CD8-positive, alpha-beta memory T cell (primary cell): ENCODE results near the gene LILRB5. TPM values are rescaled to one million over a fixed set of nuclear protein-coding genes. Genes with fewer than 3 reads are reported as not detected.
"Not testable (repeated sequence)": the region's sequence is repeated elsewhere in the genome, so short reads cannot be mapped to it uniquely, and the experiment has no call there.

Experiments used
- CTCF ChIA-PET: fragments of 350-600 bp; sonication (Branson Sonifier 250); formaldehyde crosslinking; loops from one replicate; lab custom pipeline; 2021; ENCODE audit warnings: antibody characterized with exemption; lab: Charles Lee
- POLR2A ChIA-PET: fragments of 350-600 bp; sonication (Branson Sonifier 250); formaldehyde crosslinking; loops from one replicate; lab custom pipeline; 2021; ENCODE audit warnings: antibody characterized with exemption; lab: Charles Lee
- DNase-seq, 5 donors: peaks; one replicate each; pipeline versions ENCODE4 v3.0.0 to v3.0.0-alpha.2; 2020 to 2022; ENCODE audit warnings: mixed read lengths in 1 of 5
- H3K27ac ChIP-seq: one replicate; pipeline ENCODE4 v1.7.0; 2013; ENCODE audit warnings: low read depth, mild to moderate bottlenecking, low read length, moderate library complexity
- H3K27me3 ChIP-seq: 2 replicates; pipeline ENCODE4 v1.7.0; 2013; ENCODE audit warnings: low read length, mild to moderate bottlenecking; ENCODE audit not compliant: insufficient read depth, poor library complexity, severe bottlenecking
- H3K36me3 ChIP-seq: 2 replicates; pipeline ENCODE4 v1.7.0; 2013; ENCODE audit warnings: mild to moderate bottlenecking, low read length, moderate library complexity; ENCODE audit not compliant: insufficient read depth
- H3K4me1 ChIP-seq: 2 replicates; pipeline ENCODE4 v1.7.0; 2013; ENCODE audit warnings: mild to moderate bottlenecking, low read length, moderate library complexity; ENCODE audit not compliant: insufficient read depth
- H3K4me3 ChIP-seq: 2 replicates; pipeline ENCODE4 v1.7.0; 2013; ENCODE audit warnings: mild to moderate bottlenecking, low read length
- H3K9me3 ChIP-seq: 2 replicates; pipeline ENCODE4 v1.7.0; 2013; ENCODE audit warnings: mild to moderate bottlenecking, low read length
- H3K27ac Mint-ChIP-seq, 8 donors: one replicate each; pipeline ENCODE4 v1.8.0; 2020 to 2021; ENCODE audit warnings: mixed read lengths in 8 of 8, mild to moderate bottlenecking in 6 of 8, inconsistent platforms in 3 of 8, moderate library complexity in 3 of 8
- H3K27me3 Mint-ChIP-seq, 2 donors: one replicate each; pipeline ENCODE4 v1.8.0; 2020 to 2021; ENCODE audit warnings: mixed read lengths in 2 of 2, mild to moderate bottlenecking in 1 of 2, moderate library complexity in 1 of 2
- H3K36me3 Mint-ChIP-seq, 3 donors: one replicate each; pipeline ENCODE4 v1.8.0; 2020 to 2021; ENCODE audit warnings: mixed read lengths in 3 of 3, inconsistent platforms in 1 of 3, mild to moderate bottlenecking in 1 of 3
- H3K4me1 Mint-ChIP-seq, 3 donors: one replicate each; pipeline ENCODE4 v1.8.0; 2020 to 2021; ENCODE audit warnings: mixed read lengths in 3 of 3, inconsistent platforms in 1 of 3, mild to moderate bottlenecking in 1 of 3
- H3K4me3 Mint-ChIP-seq, 7 donors: one replicate each; pipeline ENCODE4 v1.8.0; 2020 to 2021; ENCODE audit warnings: mixed read lengths in 7 of 7, mild to moderate bottlenecking in 6 of 7, moderate library complexity in 4 of 7, inconsistent platforms in 2 of 7
- H3K9me3 Mint-ChIP-seq, 5 donors: one replicate each; pipeline ENCODE4 v1.8.0; 2020 to 2022; ENCODE audit warnings: mixed read lengths in 5 of 5, mild to moderate bottlenecking in 3 of 5, moderate library complexity in 2 of 5, inconsistent platforms in 1 of 5
- polyA plus RNA-seq: library from polyadenylated mRNA; unstranded; fragments of 300-500 nt; fragmentation: Illumina TruSeq; gene quantifications from one replicate; pipeline ENCODE4 v1.2.3, GENCODE V29; 2021
- total RNA-seq, 2 experiments: library from RNA; stranded (reverse); gene quantifications; one replicate each; pipeline ENCODE4 v1.2.3, GENCODE V29; 2021

The LILRB5 gene
- total and polyA plus RNA-seq, 3 experiments from 2014 or later, result 0.42 to 0.44 TPM; not detected in 1

DNA sequence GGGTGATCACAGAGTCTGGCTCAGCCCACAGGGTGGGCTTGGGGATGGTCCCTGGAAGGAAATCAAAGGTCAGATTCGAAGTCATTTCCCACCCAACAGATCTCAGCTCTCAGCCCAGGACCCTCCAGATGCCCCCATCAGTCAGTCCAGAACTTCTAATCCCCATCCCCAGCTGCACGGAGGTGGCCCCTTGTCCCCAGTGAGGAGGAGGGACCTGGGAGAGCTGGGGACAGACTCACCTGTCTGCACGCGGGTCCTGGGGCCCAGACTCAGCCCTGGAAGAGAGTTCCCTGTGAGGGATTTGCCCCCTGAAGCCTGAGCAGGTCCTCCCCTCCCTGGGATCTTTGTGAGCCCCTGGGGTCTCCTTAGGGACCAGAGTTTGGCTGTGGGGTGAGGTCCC, 23.0 kb upstream of the LILRB5 start:
- H3K4me3 Mint-ChIP-seq, H3K27me3 ChIP-seq, H3K4me1 ChIP-seq, H3K4me3 ChIP-seq, H3K9me3 ChIP-seq, DNase-seq, H3K36me3 ChIP-seq, H3K4me1 Mint-ChIP-seq, CTCF ChIA-PET, H3K27ac ChIP-seq, H3K9me3 Mint-ChIP-seq, H3K36me3 Mint-ChIP-seq, POLR2A ChIA-PET: not testable (repeated sequence)
- peak overlapping the region in 1 of 8 donors; percentile 39 for H3K27ac Mint-ChIP-seq
- peaks cover 17 to 65% of the 10 kb centered on the region in 2 donors for H3K27me3 Mint-ChIP-seq

DNA sequence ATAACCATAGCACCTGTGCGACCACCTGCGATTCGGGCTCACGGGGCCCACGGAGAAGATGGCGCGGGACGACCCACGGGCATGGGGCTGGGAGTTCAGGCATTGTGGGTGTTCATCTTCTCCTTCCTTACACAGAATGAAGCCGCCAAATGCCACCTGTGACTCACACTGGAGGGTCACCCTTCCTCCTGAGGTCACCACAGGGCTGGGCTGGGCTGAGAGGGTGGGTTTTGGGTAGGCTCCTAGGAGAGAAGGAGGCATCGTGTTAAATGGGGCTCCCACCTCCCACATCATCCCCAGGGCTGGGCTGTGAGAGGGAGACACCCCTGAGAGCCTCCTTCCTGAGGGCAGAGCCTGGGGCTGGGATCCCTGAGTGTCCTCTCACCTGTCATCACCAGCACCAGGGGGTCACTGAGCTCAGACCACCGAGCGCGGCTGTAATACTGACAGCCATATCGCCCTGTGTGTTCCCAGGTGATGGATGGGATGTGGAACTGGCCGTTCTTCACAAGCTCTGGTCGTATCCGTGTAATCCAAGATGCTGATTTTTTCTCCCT, 22.4 kb upstream of the LILRB5 start:
- Mint-ChIP-seq H3K4me3 (no peak overlapping the region), H3K4me1 (peaks cover 0 to 4% (median under 1%) of the 10 kb centered on the region in 3 donors), H3K27ac (peak overlapping the region in 1 of 8 donors; percentile 39), H3K36me3 (no peaks in the 10 kb centered on the region), H3K27me3 (peaks cover 17 to 60% of the 10 kb centered on the region in 2 donors), H3K9me3 (no peaks in the 10 kb centered on the region)
- Histone ChIP-seq H3K4me3 (no peak overlapping the region), H3K27ac (no peak overlapping the region), H3K4me1 (no peaks in the 10 kb centered on the region), H3K36me3 (no peaks in the 10 kb centered on the region), H3K27me3 (no peaks in the 10 kb centered on the region), H3K9me3 (no peaks in the 10 kb centered on the region)
- POLR2A ChIA-PET, result no interaction called here
- DNase-seq, result no peak
- CTCF ChIA-PET, result no interaction called here

DNA sequence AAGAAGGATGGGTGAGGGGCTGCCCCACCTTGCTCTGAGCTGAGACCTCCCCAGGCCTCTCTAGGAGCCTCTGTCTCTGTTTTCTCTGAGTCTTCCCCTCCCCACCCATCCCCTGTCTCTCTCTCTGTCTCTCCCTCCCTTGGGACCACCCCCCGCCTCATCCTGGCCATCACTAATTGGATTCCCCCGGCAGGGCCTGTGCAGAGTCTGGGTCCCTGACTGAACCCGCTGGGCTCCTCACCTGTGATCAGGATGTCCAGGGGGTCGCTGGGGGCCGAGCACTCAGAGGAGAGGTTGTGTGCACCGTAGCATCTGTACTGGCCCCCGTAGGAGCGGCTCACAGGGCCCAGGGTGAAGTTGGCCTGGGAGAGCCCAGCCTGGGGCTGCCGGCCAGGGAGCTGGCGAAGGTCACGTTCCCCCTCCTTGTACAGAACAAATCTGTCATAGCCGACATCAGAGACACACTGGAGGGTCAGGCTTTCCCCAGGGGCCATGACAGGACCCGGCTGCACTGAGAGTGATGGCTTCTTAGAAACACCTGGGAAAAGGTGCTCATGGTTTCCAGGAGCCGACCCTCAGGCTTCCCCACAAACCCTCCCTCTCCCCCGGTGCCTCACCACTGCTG, 21.6 kb upstream of the LILRB5 start:
- CTCF ChIA-PET, H3K27ac Mint-ChIP-seq, H3K4me3 Mint-ChIP-seq, POLR2A ChIA-PET, H3K36me3 ChIP-seq, H3K4me1 Mint-ChIP-seq, H3K4me3 ChIP-seq, H3K4me1 ChIP-seq, H3K27me3 ChIP-seq, H3K9me3 Mint-ChIP-seq, H3K27ac ChIP-seq, H3K36me3 Mint-ChIP-seq, DNase-seq, H3K9me3 ChIP-seq: not testable (repeated sequence)
- H3K27me3 Mint-ChIP-seq, result peaks cover 19 to 62% of the 10 kb centered on the region in 2 donors

DNA sequence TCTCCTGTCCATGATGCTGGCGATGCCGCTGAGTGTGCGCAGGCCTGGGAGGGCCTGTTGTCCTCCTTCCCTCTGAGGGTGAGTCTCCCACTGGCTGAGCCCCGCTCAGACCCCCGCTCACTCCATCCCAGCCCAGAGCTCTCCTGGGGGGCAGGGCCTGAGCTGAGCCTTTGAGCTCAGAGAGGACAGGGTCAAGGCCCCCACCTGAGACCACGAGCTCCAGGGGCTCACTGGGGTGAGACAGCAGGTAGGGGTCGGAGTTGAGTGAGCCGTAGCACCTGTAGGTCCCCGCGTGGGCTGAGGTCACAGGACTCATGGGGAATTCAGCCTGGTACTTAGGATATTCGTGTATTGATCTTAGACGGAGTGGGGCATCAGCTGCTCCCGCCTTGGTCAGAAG, 21.0 kb upstream of the LILRB5 start:
- H3K4me1 Mint-ChIP-seq, DNase-seq, CTCF ChIA-PET, H3K9me3 ChIP-seq, H3K9me3 Mint-ChIP-seq, H3K27ac ChIP-seq, H3K36me3 Mint-ChIP-seq, H3K27me3 ChIP-seq, H3K27ac Mint-ChIP-seq, H3K4me1 ChIP-seq, POLR2A ChIA-PET, H3K4me3 ChIP-seq, H3K4me3 Mint-ChIP-seq, H3K36me3 ChIP-seq: not testable (repeated sequence)
- H3K27me3 Mint-ChIP-seq, result peaks cover 19 to 62% of the 10 kb centered on the region in 2 donors

DNA sequence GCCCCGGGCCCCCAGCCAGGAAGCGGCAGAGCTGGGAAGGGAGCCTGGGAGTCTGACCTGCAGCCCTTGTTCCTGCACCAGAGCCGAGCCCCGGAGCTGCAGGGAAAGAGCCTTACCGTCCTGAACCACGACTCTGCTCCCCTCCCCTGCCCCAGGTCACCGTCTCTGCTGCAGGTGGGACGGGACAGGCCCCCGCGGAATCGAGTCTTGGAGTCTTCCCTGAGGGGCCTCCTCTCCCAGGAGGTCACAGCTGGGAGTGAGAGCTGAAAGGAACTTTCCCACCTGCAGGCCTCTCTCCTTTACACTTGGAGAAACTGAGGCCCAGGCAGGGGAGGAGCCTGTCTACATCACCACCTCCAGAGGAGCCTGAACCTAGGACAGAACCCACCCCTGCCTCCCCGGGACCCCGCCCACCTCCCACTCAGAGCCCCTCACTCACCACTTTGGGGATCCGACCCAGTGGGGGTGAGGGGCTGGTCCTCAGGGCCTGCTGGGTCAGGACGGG, 20.1 kb upstream of the LILRB5 start:
- H3K27ac Mint-ChIP-seq, H3K27me3 ChIP-seq, H3K9me3 Mint-ChIP-seq, H3K4me3 Mint-ChIP-seq, H3K27ac ChIP-seq, DNase-seq, H3K9me3 ChIP-seq, H3K4me3 ChIP-seq, H3K36me3 Mint-ChIP-seq, CTCF ChIA-PET, H3K4me1 ChIP-seq, POLR2A ChIA-PET, H3K36me3 ChIP-seq, H3K4me1 Mint-ChIP-seq: not testable (repeated sequence)
- H3K27me3 Mint-ChIP-seq, result peaks cover 19 to 58% of the 10 kb centered on the region in 2 donors

- Histone ChIP-seq H3K27me3 (no peaks in the 10 kb centered on the region), H3K4me3 (no peak overlapping the region), H3K36me3 (no peaks in the 10 kb centered on the region), H3K9me3 (no peaks in the 10 kb centered on the region), H3K27ac (no peak overlapping the region), H3K4me1 (no peaks in the 10 kb centered on the region)
- Mint-ChIP-seq H3K4me3 (no peak overlapping the region), H3K36me3 (no peaks in the 10 kb centered on the region), H3K4me1 (no peaks in the 10 kb centered on the region), H3K9me3 (no peaks in the 10 kb centered on the region), H3K27ac (no peak overlapping the region), H3K27me3 (peaks cover 26 to 49% of the 10 kb centered on the region in 2 donors)
- ChIA-PET POLR2A (no interaction called here), CTCF (no interaction called here)
- DNase-seq, result no peak
Measured at GRCh38 chr19:54275951-54276350, 18.9 kb upstream of the LILRB5 start.

GRCh38 chr19:54274516-54274915, 17.4 kb upstream of the LILRB5 start:
- not testable (repeated sequence) for H3K27ac Mint-ChIP-seq

DNA sequence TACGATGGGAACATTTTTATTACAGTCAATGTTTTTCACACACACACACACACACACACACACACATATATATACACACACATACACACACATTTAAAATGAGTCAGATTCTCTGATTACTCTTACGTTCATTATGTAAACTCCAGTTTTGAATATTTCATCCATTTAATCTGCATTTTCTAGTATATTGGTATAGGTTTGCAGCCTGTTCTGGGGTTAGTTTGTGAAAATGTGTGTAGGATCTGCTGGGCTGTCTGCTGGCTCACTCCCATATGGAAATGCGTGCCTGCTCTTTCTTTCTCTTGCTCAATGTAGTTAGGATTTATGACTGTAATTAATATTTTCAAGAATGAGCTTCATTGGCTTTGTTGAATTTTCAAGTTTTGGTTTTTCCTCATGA, 16.7 kb upstream of the LILRB5 start:
- H3K27me3 Mint-ChIP-seq, result peaks cover 17 to 40% of the 10 kb centered on the region in 2 donors
- Histone ChIP-seq H3K27me3 (no peaks in the 10 kb centered on the region), H3K9me3 (no peaks in the 10 kb centered on the region), H3K4me3 (no peak overlapping the region), H3K4me1 (no peaks in the 10 kb centered on the region), H3K27ac (no peak overlapping the region), H3K36me3 (no peaks in the 10 kb centered on the region)
- no peaks in the 10 kb centered on the region for H3K4me1 Mint-ChIP-seq
- ChIA-PET CTCF (no interaction called here), POLR2A (no interaction called here)
- H3K9me3 Mint-ChIP-seq, result no peaks in the 10 kb centered on the region
- no peaks in the 10 kb centered on the region for H3K36me3 Mint-ChIP-seq
- no peak for DNase-seq
- no peak overlapping the region for H3K27ac Mint-ChIP-seq
- no peak overlapping the region for H3K4me3 Mint-ChIP-seq

More at GRCh38 chr19:54274516-54274915, 17.4 kb upstream of the LILRB5 start:
- CTCF ChIA-PET, H3K27me3 ChIP-seq, H3K27ac ChIP-seq, H3K9me3 ChIP-seq, POLR2A ChIA-PET, H3K36me3 ChIP-seq, H3K9me3 Mint-ChIP-seq, H3K4me3 ChIP-seq, H3K36me3 Mint-ChIP-seq, H3K4me1 Mint-ChIP-seq, H3K4me1 ChIP-seq, DNase-seq, H3K4me3 Mint-ChIP-seq: not testable (repeated sequence)
- H3K27me3 Mint-ChIP-seq, result peaks cover 24 to 44% of the 10 kb centered on the region in 2 donors
